Vagina (tissue), 2 donors: ENCODE measurements around the gene SOX4.

ENCODE experiments used
- POLR2A ChIP-seq, 2 donors: fragments of 450-650 bp; IDR thresholded peaks; one replicate each; pipeline ENCODE4 v1.6.1; 2017; ENCODE audit warnings: antibody characterized with exemption in 2 of 2, mild to moderate bottlenecking in 2 of 2, moderate library complexity in 2 of 2
- POLR2AphosphoS5 ChIP-seq, 2 donors: sonication (generic); formaldehyde crosslinking; IDR thresholded peaks; one replicate each; pipeline ENCODE4 v1.9.0; 2017; ENCODE audit warnings: antibody characterized with exemption in 2 of 2, mild to moderate bottlenecking in 2 of 2, low read depth in 1 of 2; ENCODE audit not compliant: insufficient read depth in 1 of 2
- TF ChIP-seq, protein P1 (sequence below), 3 experiments: fragments of 450-650 bp in 2 of 3; fragments of 200-600 bp in 1 of 3; sonication (generic) in 1 of 3; IDR thresholded peaks; one replicate each; pipeline ENCODE4 v1.5.1; 2017 to 2019; ENCODE audit warnings: antibody characterized with exemption in 3 of 3, mild to moderate bottlenecking in 2 of 3, moderate library complexity in 2 of 3

DNA sequence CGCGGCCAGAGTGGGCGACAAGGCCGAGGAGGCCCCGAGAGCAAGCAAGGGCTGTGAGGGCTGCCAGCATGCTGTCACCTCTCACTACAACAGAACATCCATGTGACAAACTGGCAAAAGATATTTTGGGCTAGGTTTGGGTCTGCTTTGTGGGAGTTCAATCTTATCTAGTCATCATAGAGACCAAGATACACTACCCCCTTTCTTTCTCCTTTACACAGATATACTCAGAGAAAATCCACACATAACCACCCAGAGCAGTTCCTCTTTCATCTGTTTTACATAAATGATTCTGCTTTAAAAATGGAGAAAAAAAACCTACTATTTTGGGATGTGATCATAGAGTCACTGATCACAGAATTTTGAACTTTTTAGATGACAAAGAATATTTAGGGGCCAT lies 16.8 kb downstream of the SOX4 start:
- TF ChIP-seq, protein P1, sequence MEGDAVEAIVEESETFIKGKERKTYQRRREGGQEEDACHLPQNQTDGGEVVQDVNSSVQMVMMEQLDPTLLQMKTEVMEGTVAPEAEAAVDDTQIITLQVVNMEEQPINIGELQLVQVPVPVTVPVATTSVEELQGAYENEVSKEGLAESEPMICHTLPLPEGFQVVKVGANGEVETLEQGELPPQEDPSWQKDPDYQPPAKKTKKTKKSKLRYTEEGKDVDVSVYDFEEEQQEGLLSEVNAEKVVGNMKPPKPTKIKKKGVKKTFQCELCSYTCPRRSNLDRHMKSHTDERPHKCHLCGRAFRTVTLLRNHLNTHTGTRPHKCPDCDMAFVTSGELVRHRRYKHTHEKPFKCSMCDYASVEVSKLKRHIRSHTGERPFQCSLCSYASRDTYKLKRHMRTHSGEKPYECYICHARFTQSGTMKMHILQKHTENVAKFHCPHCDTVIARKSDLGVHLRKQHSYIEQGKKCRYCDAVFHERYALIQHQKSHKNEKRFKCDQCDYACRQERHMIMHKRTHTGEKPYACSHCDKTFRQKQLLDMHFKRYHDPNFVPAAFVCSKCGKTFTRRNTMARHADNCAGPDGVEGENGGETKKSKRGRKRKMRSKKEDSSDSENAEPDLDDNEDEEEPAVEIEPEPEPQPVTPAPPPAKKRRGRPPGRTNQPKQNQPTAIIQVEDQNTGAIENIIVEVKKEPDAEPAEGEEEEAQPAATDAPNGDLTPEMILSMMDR (IDR thresholded peaks at IDR 0.05), result no peak
- TF ChIP-seq POLR2A (IDR thresholded peaks at IDR 0.05) (no peak), POLR2AphosphoS5 (IDR thresholded peaks at IDR 0.05; ENCODE audit: insufficient read depth in 1 of 2, low read depth in 1 of 2) (no peak)
